Posterior vena cava (tissue), 2 donors: ENCODE measurements around the gene ISG15. TPM values are rescaled to one million over a fixed set of nuclear protein-coding genes. Genes with fewer than 3 reads are reported as not detected.
"Not testable (repeated sequence)": the region's sequence is repeated elsewhere in the genome, so short reads cannot be mapped to it uniquely, and the experiment has no call there.

Experiments
- DNase-seq: peaks from one replicate; pipeline ENCODE4 v3.0.0-alpha.2; 2020; ENCODE audit warnings: low spot score
- intact Hi-C, 2 donors: fragments of 100-400 bp; cut with DNase I; formaldehyde crosslinking; loops; one replicate each; pipeline versions ENCODE4 v1.14.1 to v1.14.2; 2022 to 2023
- total RNA-seq, 2 donors: library from RNA; stranded (reverse); fragmentation: NEBNext Ultra II Directional; extraction: Animal tissue kit (Norgen Biotek cat#: 25700); gene quantifications; one replicate each; pipeline ENCODE4 v1.2.1, GENCODE V29; 2021
- donor health status: DM: yes; HTN: yes; CAD: no.
- donor health status: DM: yes; HTN: yes; CAD: no.

ISG15 gene
- total RNA-seq, 2 donors from 2014 or later: 22.9 to 47.3 TPM

DNA sequence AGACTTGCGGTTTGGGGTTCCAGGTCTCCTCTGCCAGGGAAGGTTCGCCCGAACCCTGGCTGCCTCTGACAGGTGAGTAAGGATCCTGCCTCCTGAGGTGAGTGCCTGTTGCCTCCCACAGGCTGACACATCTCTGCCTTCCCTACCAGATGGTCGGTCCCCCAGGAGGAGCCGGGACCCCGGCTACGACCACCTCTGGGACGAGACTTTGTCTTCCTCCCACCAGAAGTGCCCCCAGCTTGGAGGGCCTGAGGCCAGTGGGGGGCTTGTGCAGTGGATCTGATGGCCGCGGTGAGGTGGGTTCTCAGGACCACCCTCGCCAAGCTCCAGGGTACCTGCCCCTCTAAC lies 39.0 kb upstream of the ISG15 start:
- DNase-seq: no peak
- intact Hi-C loops: no loop called here

- intact Hi-C loops: no loop called here
- no peak for DNase-seq
Observed at GRCh38 chr1:974687-975328, 38.5 kb upstream of the ISG15 start.

- DNase-seq: no peak
- intact Hi-C loops: no loop called here
Observed at GRCh38 chr1:975365-975764, 37.9 kb upstream of the ISG15 start.

DNA sequence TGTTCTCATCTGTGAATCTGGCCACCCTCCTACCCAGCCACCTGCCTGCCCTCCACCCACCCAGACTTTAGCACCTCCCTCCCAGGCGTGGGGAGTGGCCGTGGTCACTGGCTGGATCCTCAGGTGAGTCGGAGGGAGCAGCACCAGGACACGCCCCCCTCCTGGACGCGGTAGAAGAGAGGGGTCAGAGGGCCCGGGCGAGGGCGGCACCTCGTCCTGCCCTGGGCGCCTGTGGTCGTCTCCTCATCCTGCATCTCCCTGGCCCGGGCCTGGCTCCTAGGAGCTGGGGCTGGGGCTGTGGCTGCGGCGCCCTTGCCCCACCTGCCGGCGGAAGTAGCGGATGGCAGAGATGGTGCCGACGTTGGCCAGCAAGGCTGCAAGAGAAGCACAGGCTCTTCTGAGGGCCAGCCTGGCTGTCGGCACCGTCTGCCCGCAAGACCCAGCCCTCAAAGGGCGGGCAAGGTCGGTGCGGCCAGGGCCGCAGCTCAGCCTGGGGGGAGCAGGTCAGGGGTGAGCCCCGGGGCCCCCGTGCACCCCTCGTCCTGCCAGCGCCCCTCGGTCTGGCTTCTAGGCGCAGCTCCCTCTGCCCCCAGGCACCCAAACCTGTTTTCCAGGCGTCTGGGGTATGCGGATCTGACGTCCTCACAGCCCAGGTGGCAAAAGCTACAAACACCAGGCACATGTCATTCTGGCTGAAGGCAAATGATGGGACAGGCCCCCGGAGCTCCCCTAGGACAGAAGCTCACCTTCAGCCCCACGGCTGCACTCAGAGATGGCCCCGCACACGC lies 37.2 kb upstream of the ISG15 start:
- DNase-seq: no peak
- intact Hi-C loops: no loop called here

DNA sequence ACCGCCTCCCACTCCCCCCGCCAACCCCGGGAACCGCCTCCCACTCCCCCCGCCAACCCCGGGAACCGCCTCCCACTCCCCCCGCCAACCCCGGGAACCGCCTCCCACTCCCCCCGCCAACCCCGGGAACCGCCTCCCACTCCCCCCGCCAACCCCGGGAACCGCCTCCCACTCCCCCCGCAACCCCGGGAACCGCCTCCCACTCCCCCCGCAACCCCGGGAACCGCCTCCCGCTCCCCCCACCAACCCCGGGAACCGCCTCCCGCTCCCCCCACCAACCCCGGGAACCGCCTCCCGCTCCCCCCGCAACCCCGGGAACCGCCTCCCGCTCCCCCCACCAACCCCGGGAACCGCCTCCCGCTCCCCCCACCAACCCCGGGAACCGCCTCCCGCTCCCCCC lies 36.5 kb upstream of the ISG15 start:
- intact Hi-C loops, DNase-seq: not testable (repeated sequence)

GRCh38 chr1:978069-978834 lies 35.0 kb upstream of the ISG15 start:
- intact Hi-C loops: no loop called here
- DNase-seq: no peak

GRCh38 chr1:978835-979743 lies 34.2 kb upstream of the ISG15 start:
- intact Hi-C loops: no loop called here
- no peak for DNase-seq

- intact Hi-C loops: loop anchor here in 1 of 2 donors (5.0 kb wide), 1 partner anchor 83 kb away; no protein-coding TSS in a partner anchor
- no peak for DNase-seq
Observed at GRCh38 chr1:979744-980072, 33.6 kb upstream of the ISG15 start.

DNA sequence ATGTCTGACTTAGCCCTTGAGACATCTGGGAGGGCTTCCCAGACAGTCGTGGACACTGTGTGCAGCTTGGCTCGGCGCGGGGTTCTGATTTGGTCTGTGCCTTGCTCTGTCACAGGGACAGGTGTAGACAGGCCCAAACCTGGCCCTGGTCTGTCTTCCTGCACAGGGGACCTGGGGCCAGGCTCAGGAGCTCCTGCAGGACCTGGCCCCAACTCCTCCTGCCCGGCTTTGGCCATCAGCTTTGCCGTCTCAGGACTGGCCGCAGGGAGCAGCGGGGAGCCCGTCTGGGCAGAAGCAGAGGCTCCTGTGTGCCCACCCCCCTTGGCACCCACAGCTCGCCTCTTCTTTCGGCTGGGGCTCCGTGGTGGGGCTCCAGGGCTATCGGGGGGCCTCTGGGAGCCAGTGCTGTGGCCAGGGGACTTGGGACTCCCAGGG lies 33.1 kb upstream of the ISG15 start:
- intact Hi-C loops: loop anchor here in 1 of 2 donors (5.0 kb wide), 1 partner anchor 82 kb away; no protein-coding TSS in a partner anchor
- DNase-seq: no peak

DNA sequence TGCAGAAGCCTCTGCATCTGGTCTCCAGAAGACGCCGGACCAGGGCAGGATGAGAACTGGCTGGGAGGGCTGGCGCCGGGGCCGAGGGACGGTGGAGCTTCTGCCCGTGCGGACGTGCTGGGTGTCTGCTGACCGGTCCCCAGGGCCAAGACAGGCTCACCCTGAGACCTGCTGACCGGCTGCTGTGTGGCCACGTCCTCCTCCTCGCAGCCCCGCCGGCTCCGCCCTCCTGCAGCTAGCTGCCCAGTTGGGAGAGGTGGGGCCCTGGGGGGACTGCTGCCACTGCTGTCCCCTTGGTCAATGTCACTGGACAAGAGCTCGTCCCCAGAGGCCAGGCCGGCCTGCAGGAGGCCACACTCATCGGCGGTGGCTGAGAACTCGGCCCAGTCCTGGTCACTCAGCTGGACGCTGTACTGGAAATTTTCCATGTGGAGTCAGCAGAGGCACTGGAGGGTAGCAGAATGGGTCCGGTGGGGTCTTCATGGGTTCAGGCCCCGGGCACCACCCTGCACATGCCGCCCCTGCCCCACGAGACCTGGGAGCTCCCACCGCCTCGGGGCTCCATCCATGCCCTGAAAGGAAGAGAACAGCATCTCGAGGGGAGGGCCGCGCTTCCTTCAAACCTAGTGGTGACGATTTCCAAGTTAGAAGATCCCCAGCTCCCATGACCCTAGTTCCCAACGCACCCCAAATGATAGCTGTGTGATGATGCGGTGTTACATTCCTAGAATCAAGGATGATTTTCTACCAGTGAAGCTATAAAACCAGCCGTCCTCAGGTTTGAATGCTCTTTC lies 32.5 kb upstream of the ISG15 start:
- intact Hi-C loops: loop anchor here in 1 of 2 donors (5.0 kb wide), 1 partner anchor 82 kb away; no protein-coding TSS in a partner anchor
- no peak for DNase-seq

- no peak for DNase-seq
- intact Hi-C loops: loop anchor here in 1 of 2 donors (5.0 kb wide), 1 partner anchor 81 kb away; no protein-coding TSS in a partner anchor
Observed at GRCh38 chr1:981491-981954, 31.8 kb upstream of the ISG15 start.

DNA sequence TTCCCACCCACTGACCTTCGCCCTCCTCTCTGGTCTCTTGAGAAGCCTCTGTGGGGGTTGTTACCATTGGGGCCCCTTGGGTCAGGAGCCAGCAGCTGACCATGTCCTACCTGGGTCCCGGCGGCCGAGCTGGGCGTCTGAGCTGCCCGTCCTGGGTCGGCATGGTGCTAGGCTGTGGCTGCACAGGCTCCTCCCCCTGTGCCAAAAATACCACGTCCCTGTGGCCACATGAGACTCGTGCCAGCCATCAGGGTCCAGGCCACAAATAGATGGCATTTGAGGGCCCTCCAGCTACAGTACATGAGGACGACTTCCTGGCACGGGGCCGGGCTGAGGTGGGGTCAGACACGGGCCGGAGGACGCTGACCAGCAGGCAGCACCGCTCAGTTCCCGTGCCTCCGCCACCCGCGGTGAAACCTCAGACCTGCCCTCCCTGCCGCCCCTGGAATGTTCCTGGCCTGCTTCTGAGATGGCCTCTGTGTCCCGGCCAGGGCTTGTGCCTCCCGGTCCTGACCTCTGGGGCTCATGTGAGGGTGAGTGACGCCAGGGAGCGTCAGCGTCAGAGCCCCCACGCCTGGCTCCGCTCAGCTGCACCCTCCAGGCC lies 31.2 kb upstream of the ISG15 start, which contains the start of gene PERM1:
Gene PERM1, minus strand, starts transcription at position 139 of the 604 bp plus-strand sequence. CDS start 1,064 bp downstream, outside the sequence.
- no peak for DNase-seq
- intact Hi-C loops: loop anchor here in 1 of 2 donors (5.0 kb wide), 1 partner anchor 80 kb away; no protein-coding TSS in a partner anchor

DNA sequence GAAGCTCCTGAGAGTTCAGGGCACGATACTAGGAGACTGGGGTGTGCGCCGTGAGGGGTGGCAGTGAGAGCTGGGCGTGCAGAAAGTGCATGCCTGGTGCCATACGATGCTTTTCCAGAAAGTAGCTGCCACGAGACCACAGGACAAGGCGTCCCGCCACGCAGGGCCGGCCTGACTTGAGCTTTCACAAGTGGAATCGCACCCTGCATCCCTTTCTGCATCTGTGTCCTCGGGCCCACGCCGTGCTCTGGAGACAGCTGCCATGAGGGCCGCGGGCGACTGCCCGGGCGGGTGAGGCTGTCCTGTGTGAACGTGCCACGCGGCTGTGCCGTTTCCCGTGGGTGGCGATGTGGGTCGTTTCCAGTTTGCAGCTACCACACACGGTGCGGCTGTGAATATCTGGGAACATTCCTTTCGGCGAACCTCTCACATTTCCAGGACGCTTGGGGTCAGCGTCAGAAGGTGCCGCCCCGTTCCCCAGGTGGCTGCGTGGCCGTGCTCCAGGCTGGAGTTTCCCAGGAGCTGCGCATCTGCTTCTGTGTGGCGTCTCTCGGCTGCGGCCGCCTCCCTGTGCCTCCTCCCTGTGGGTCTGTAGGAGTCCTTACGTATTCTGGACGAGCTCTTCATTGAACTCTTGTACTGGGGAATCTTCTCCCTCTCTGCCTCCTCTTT lies 30.4 kb upstream of the ISG15 start:
- intact Hi-C loops: loop anchor here in 1 of 2 donors (5.0 kb wide), 1 partner anchor 79 kb away; no protein-coding TSS in a partner anchor
- DNase-seq: no peak

GRCh38 chr1:983798-984475 lies 29.4 kb upstream of the ISG15 start:
- no peak for DNase-seq

GRCh38 chr1:984476-984814 lies 28.9 kb upstream of the ISG15 start:
- intact Hi-C loops: loop anchor here in 1 of 2 donors (5.0 kb wide), 1 partner anchor 78 kb away; no protein-coding TSS in a partner anchor
- DNase-seq: no peak

More at GRCh38 chr1:983798-984475, 29.4 kb upstream of the ISG15 start:
- intact Hi-C loops: loop anchor here in 1 of 2 donors (5.0 kb wide), 1 partner anchor 78 kb away; no protein-coding TSS in a partner anchor

DNA sequence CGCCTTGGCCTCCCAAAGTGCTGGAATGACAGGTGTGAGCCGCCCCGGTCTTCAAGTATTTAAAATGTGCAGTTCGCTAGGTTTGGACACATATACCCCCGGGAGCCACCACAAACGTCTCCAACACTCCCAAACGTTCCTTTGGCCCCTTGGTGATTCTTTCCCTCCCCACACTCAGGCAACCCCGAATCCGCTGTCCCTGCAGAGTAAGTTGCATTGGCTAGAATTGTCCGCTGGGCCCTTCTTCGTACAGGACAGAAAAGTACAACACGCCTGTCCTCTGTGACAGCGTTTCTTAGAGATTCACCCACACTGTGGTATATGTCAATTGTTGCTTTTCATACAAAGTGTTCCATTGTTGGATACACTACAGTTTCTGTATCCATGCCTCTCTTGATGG lies 28.2 kb upstream of the ISG15 start:
- DNase-seq: no peak
- intact Hi-C loops: no loop called here
